ENCODE measurements around the gene CYB5R3. TPM values are rescaled to one million over a fixed set of nuclear protein-coding genes. Genes with fewer than 3 reads are reported as not detected.
A peak's percentile ranks its signal among the peaks of the same experiment; 100 is the strongest.

CYB5R3 gene
- total RNA-seq, 1 donor from 2014 or later, result 298 TPM

DNA sequence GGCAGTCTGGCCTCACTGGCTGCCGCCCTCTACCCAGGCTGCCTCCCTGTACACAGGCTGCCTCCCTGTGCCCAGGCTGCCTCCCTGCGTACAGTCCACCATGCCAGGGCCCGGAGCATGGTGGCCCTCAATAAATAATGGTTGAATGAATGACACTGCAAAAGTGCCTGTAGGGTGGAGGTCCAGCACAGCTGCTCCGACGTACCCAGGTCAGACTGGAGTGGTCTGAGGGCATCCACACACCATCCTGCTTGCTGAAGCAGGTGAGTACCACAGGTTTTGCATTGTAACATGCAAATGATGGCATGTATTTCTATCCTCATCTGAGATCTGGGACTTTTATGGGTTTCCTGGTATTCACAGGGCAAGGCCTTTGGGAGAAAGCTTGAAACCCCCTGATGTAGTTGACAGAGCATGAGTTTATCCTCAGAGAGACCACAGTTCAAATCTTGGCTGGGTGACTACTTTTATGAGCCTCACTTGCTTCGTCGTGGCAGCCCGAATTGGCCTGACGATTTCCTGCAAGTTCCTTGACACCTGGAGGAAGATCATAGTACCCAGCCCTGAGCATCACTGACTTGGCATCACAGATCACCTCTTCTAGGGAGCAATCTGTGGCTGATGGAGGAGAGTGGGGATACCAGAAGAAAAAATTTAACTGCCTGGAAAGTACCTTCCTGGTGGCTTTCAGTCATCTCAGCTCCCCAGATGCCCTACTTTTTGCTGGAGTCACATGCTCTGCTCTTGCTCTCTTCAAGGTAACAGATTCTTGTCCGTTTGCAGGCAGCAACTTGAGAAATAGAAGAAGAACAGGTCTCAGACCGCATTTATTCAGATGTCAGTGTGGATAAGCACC, 16.0 kb upstream of the CYB5R3 start:
- H3K27ac ChIP-seq (replicated peaks), result no peak overlapping the region
- TF ChIP-seq, protein P1, sequence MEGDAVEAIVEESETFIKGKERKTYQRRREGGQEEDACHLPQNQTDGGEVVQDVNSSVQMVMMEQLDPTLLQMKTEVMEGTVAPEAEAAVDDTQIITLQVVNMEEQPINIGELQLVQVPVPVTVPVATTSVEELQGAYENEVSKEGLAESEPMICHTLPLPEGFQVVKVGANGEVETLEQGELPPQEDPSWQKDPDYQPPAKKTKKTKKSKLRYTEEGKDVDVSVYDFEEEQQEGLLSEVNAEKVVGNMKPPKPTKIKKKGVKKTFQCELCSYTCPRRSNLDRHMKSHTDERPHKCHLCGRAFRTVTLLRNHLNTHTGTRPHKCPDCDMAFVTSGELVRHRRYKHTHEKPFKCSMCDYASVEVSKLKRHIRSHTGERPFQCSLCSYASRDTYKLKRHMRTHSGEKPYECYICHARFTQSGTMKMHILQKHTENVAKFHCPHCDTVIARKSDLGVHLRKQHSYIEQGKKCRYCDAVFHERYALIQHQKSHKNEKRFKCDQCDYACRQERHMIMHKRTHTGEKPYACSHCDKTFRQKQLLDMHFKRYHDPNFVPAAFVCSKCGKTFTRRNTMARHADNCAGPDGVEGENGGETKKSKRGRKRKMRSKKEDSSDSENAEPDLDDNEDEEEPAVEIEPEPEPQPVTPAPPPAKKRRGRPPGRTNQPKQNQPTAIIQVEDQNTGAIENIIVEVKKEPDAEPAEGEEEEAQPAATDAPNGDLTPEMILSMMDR (IDR thresholded peaks at IDR 0.05; ENCODE audit: borderline replicate concordance), result no peak
- no peaks in the 10 kb centered on the region for H3K9me3 ChIP-seq (replicated peaks)
- intact Hi-C loops (cut with micrococcal nuclease), result loop anchor here (10.0 kb wide), 1 partner anchor 150 kb away; no protein-coding TSS in a partner anchor
- H3K4me1 ChIP-seq, result peaks cover 28% of the 10 kb centered on the region
- no peaks in the 10 kb centered on the region for H3K27me3 ChIP-seq (ENCODE audit: low read depth)
- no peak overlapping the region for H3K4me3 ChIP-seq
- no peak for DNase-seq
- H3K36me3 ChIP-seq, result no peaks in the 10 kb centered on the region

DNA sequence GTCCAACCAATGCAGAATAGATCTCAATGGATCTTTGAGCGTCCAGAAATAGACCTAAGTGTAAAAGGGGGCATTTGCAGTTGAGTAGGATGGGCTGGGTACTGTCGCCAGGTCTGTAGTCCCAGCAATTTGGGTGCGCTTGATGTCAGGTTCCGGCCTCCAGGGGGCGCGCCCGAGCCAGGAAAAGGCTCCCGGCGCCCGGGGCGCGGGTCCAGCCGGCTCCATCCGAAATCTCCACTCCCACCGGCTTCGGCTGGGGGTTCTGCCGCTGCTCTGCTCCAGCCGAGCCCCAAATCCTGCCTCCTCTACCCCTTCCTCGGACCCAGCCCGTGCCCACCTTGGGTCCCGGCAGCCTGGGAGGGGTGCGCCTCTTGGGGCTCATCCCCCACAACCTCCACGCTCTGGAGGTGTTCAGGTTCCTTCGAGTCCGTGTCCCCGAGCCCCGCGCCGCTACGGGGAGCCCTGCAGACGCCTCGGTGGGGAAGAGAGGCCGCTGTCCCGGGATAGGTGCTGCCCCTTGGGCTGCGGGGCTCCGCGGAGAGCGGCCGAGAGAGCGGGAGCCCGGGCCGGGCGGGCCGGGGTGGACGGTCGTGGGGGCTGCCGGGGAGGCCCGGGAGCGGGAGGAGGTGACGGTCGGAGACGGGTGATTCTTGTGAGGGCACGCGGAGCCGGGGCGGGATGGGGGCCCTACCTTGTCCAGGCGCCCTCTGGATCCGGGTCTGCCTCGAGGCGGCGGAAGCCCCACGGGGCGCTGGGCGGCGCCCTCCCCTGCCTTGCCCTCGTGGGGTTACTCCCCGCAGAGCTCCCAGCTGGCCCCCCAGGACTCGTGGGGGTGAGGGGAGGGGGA, 13.0 kb upstream of the CYB5R3 start:
- intact Hi-C loops (cut with micrococcal nuclease), result loop anchor here (10.0 kb wide), 1 partner anchor 153 kb away; no protein-coding TSS in a partner anchor
- H3K9me3 ChIP-seq (replicated peaks), result no peaks in the 10 kb centered on the region
- no peaks in the 10 kb centered on the region for H3K27me3 ChIP-seq (ENCODE audit: low read depth)
- H3K27ac ChIP-seq (replicated peaks), result peak overlapping the region; percentile 60
- peaks cover 14% of the 10 kb centered on the region for H3K4me1 ChIP-seq
- no peaks in the 10 kb centered on the region for H3K36me3 ChIP-seq
- DNase-seq, result peak; percentile 85
- peak overlapping the region; percentile 70 for H3K4me3 ChIP-seq
- TF ChIP-seq, protein P1 (IDR thresholded peaks at IDR 0.05; ENCODE audit: borderline replicate concordance), result peak; percentile 82

DNA sequence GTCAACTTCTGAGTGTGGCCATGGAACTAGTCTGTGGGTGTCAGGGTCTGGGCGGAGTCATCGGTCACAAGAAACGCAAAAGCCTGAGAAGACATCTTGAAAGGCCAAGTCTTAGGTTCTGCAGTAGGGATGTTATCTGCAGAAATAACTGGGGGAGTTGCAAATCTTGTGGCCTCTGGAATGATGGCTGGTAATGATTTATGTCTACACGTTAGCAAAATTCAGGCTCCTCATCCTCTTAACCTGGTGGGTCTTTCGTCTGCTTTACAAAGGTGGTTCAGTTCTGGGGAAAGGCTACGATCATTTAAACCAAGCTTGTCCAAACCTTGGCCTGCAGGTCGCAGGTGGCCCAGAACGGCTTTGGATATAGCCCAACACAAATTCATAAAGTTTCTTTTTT, 7.4 kb upstream of the CYB5R3 start:
- Histone ChIP-seq H3K36me3 (no peaks in the 10 kb centered on the region), H3K4me1 (peaks cover 2% of the 10 kb centered on the region), H3K4me3 (no peak overlapping the region), H3K27ac (replicated peaks) (no peak overlapping the region), H3K27me3 (ENCODE audit: low read depth) (no peaks in the 10 kb centered on the region), H3K9me3 (replicated peaks) (no peaks in the 10 kb centered on the region)
- DNase-seq, result no peak
- intact Hi-C loops (cut with micrococcal nuclease), result no loop called here
- TF ChIP-seq, protein P1 (IDR thresholded peaks at IDR 0.05; ENCODE audit: borderline replicate concordance), result no peak

DNA sequence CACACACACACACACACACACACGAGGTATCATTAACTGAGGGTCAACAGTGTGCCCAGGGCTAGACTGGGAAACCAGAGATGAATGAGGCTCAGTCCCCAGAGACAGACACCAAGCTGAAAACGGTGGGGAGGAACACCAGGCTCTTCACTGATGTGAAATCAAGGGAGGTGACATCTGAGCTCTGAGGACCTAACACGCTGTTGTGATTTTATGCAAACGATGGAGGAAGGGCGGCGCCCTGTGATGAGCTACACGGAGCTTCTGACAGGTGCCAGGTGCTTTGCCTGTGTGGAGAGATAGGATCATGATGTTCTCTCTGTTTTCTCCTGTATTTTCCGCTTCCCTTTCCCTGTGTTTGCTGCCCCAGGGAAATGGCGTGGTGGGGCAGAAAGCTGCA, 6.5 kb upstream of the CYB5R3 start:
- Histone ChIP-seq H3K27ac (replicated peaks) (no peak overlapping the region), H3K36me3 (no peaks in the 10 kb centered on the region), H3K4me1 (no peaks in the 10 kb centered on the region), H3K9me3 (replicated peaks) (no peaks in the 10 kb centered on the region), H3K4me3 (no peak overlapping the region), H3K27me3 (ENCODE audit: low read depth) (no peaks in the 10 kb centered on the region)
- intact Hi-C loops (cut with micrococcal nuclease), result no loop called here
- DNase-seq, result no peak
- TF ChIP-seq, protein P1 (IDR thresholded peaks at IDR 0.05; ENCODE audit: borderline replicate concordance), result no peak

DNA sequence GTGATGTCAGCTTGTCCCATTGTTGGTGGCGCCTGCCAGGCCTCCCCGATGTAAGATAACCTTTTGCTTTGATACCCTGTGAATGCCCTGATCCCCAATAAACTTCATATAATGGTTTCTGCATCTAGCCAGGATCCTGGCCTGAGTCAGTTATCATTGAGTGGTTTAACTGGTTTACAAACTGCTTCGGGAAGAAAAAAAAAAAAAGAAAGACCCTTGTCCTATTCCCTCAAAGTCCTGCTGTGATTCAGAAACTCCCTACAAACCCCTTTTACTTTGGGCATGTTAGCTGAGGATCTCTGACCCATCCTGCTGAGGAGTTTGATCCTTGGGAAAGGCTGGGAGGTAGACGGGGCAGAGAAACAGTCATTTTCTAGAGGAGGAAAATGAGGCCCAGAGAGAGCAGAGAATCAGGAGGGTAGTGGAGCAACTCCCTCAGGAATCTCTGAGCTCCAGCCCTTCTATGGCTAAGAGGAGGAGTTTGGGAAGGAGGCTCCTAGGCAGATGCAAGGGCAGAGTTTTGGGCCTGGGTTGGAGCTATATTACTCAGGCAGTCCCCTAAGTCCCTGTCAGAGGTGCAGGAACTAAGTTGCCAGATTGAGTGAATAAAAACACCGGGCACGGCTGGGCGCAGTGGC, 5.4 kb upstream of the CYB5R3 start:
- no peaks in the 10 kb centered on the region for H3K36me3 ChIP-seq
- H3K27ac ChIP-seq (replicated peaks), result no peak overlapping the region
- peaks cover 3% of the 10 kb centered on the region for H3K4me1 ChIP-seq
- TF ChIP-seq, protein P1 (IDR thresholded peaks at IDR 0.05; ENCODE audit: borderline replicate concordance), result no peak
- intact Hi-C loops (cut with micrococcal nuclease), result no loop called here
- H3K9me3 ChIP-seq (replicated peaks), result no peaks in the 10 kb centered on the region
- no peaks in the 10 kb centered on the region for H3K27me3 ChIP-seq (ENCODE audit: low read depth)
- no peak for DNase-seq
- no peak overlapping the region for H3K4me3 ChIP-seq
